HepG2 (cell line): Measurements from ENCODE around the gene CACNA1D. TPM values are rescaled to one million over a fixed set of nuclear protein-coding genes. Genes with fewer than 3 reads are reported as not detected.

Experiments
- BHLHE40 ChIP-seq: IDR thresholded peaks from 2 replicates; pipeline ENCODE4 v1.6.1; 2011; ENCODE audit warnings: low read length, improper control_type of control experiment
- CC2D1A ChIP-seq: sonication (generic); formaldehyde crosslinking; IDR thresholded peaks from 2 replicates; pipeline ENCODE4 v1.8.1; 2023; ENCODE audit warnings: mild to moderate bottlenecking, missing genetic modification reagents
- CEBPG ChIP-seq: IDR thresholded peaks from 2 replicates; pipeline ENCODE4 v1.6.1; 2016
- CHCHD3 ChIP-seq: sonication (generic); formaldehyde crosslinking; IDR thresholded peaks from 2 replicates; pipeline ENCODE4 v1.8.0; 2022; ENCODE audit warnings: mild to moderate bottlenecking, missing genetic modification reagents, moderate library complexity
- ERF ChIP-seq: IDR thresholded peaks from 2 replicates; pipeline ENCODE4 v1.6.1; 2018; ENCODE audit warnings: missing biosample characterization, missing genetic modification reagents
- FIP1L1 ChIP-seq: fragments of 200-400 bp; formaldehyde crosslinking; IDR thresholded peaks from 2 replicates; pipeline ENCODE4 v1.6.1; 2018; ENCODE audit warnings: low read depth, mild to moderate bottlenecking, low read length, moderate library complexity, borderline replicate concordance; ENCODE audit not compliant: insufficient read depth
- HDAC1 ChIP-seq: sonication (generic); formaldehyde crosslinking; IDR thresholded peaks from 2 replicates; pipeline ENCODE4 v1.5.1; 2020; ENCODE audit warnings: mild to moderate bottlenecking, missing genetic modification reagents
- HHEX ChIP-seq: IDR thresholded peaks from 2 replicates; pipeline ENCODE4 v1.6.1; 2016; ENCODE audit warnings: control low read depth
- IKZF4 ChIP-seq: sonication (generic); formaldehyde crosslinking; IDR thresholded peaks from 2 replicates; pipeline ENCODE4 v1.5.1; 2020; ENCODE audit warnings: borderline replicate concordance, mild to moderate bottlenecking, low read depth, missing genetic modification reagents; ENCODE audit errors: not compliant biosample characterization
- ISL2 ChIP-seq: sonication (generic); formaldehyde crosslinking; IDR thresholded peaks from 2 replicates; pipeline ENCODE4 v1.5.0; 2020; ENCODE audit warnings: missing genetic modification reagents
- MED1 ChIP-seq: sonication (generic); formaldehyde crosslinking; IDR thresholded peaks from 2 replicates; pipeline ENCODE4 v1.4.0; 2020; ENCODE audit warnings: missing genetic modification reagents
- NCOA1 ChIP-seq: sonication (generic); formaldehyde crosslinking; IDR thresholded peaks from 2 replicates; pipeline ENCODE4 v1.9.0; 2021; ENCODE audit warnings: missing genetic modification reagents
- NR3C1 ChIP-seq: sonication (generic); formaldehyde crosslinking; IDR thresholded peaks from 2 replicates; pipeline ENCODE4 v1.4.0; 2020; ENCODE audit warnings: missing genetic modification reagents
- RARA ChIP-seq: IDR thresholded peaks from 2 replicates; pipeline ENCODE4 v1.6.1; 2016; ENCODE audit warnings: missing genetic modification reagents, missing compliant biosample characterization
- SUZ12 ChIP-seq: fragments of 150-350 bp; IDR thresholded peaks from 2 replicates; pipeline ENCODE4 v1.6.1; 2014; ENCODE audit warnings: low read depth, low read length
- TRIM24 ChIP-seq: sonication (generic); formaldehyde crosslinking; IDR thresholded peaks from 2 replicates; pipeline ENCODE4 v1.8.0; 2022; ENCODE audit warnings: mild to moderate bottlenecking, missing genetic modification reagents
- WIZ ChIP-seq: sonication (generic); formaldehyde crosslinking; IDR thresholded peaks from 2 replicates; pipeline ENCODE4 v1.5.1; 2020; ENCODE audit warnings: mild to moderate bottlenecking, missing genetic modification reagents
- ZNF225 ChIP-seq: sonication (generic); formaldehyde crosslinking; IDR thresholded peaks from 2 replicates; pipeline ENCODE4 v1.4.0; 2020; ENCODE audit warnings: mild to moderate bottlenecking, missing genetic modification reagents
- ZNF589 ChIP-seq: sonication (generic); formaldehyde crosslinking; conservative IDR thresholded peaks from 2 replicates; pipeline ENCODE4 v1.8.0; 2022; ENCODE audit warnings: mild to moderate bottlenecking, moderate library complexity, missing genetic modification reagents
- ZNF619 ChIP-seq: sonication (generic); formaldehyde crosslinking; IDR thresholded peaks from 2 replicates; pipeline ENCODE4 v1.4.0; 2020; ENCODE audit warnings: mild to moderate bottlenecking, missing genetic modification reagents
- ZNF850 ChIP-seq: sonication (generic); formaldehyde crosslinking; conservative IDR thresholded peaks from 2 replicates; pipeline ENCODE4 v1.9.0; 2021; ENCODE audit warnings: mild to moderate bottlenecking, missing genetic modification reagents
- polyA plus RNA-seq, 8 experiments: library from polyadenylated mRNA; depleted of rRNA in 3 of 8; stranded (reverse) in 7 of 8; unstranded in 1 of 8; fragments of >200 nt; fragmentation: Illumina TruSeq in 4 of 8; extraction: Trizol in 4 of 8; gene quantifications; 2 replicates each; pipeline versions ENCODE4 v1.2.1 to v1.2.3, GENCODE V29; 2011 to 2016; ENCODE audit warnings: low read depth in 4 of 8, missing spikeins in 1 of 8, mixed read lengths in 1 of 8; ENCODE audit not compliant: insufficient read depth in 1 of 8
- total RNA-seq, 5 experiments: library from RNA; depleted of rRNA; stranded (reverse); fragments of >200 nt; fragmentation: Illumina TruSeq; extraction: Trizol; gene quantifications; 2 replicates each; pipeline ENCODE4 v1.2.3, GENCODE V29; 2016; ENCODE audit warnings: low read depth in 1 of 5
- TF ChIP-seq, protein P1 (sequence below): IDR thresholded peaks from 2 replicates; pipeline ENCODE4 v1.6.1; 2016; ENCODE audit warnings: missing genetic modification reagents, missing compliant biosample characterization
- TF ChIP-seq, protein P2 (sequence below): sonication (generic); formaldehyde crosslinking; IDR thresholded peaks from 2 replicates; pipeline ENCODE4 v1.4.0; 2020; ENCODE audit warnings: missing genetic modification reagents
- TF ChIP-seq, protein P3 (sequence below): sonication (generic); formaldehyde crosslinking; IDR thresholded peaks from 2 replicates; pipeline ENCODE4 v1.4.0; 2020; ENCODE audit warnings: mild to moderate bottlenecking, missing genetic modification reagents
- TF ChIP-seq, protein P4 (sequence below): sonication (generic); formaldehyde crosslinking; IDR thresholded peaks from 2 replicates; pipeline ENCODE4 v1.8.1; 2023; ENCODE audit warnings: mild to moderate bottlenecking, inconsistent platforms, moderate library complexity, missing genetic modification reagents, borderline replicate concordance
- TF ChIP-seq, protein P5 (sequence below): sonication (generic); formaldehyde crosslinking; IDR thresholded peaks from 2 replicates; pipeline ENCODE4 v1.8.0; 2023; ENCODE audit warnings: mild to moderate bottlenecking, missing genetic modification reagents

CACNA1D gene
- total and polyA plus RNA-seq, 2 of the 13 experiments (the other 11 are each of a cell fraction or from before 2014, with no cell fraction given): 0.26 to 0.38 TPM

DNA sequence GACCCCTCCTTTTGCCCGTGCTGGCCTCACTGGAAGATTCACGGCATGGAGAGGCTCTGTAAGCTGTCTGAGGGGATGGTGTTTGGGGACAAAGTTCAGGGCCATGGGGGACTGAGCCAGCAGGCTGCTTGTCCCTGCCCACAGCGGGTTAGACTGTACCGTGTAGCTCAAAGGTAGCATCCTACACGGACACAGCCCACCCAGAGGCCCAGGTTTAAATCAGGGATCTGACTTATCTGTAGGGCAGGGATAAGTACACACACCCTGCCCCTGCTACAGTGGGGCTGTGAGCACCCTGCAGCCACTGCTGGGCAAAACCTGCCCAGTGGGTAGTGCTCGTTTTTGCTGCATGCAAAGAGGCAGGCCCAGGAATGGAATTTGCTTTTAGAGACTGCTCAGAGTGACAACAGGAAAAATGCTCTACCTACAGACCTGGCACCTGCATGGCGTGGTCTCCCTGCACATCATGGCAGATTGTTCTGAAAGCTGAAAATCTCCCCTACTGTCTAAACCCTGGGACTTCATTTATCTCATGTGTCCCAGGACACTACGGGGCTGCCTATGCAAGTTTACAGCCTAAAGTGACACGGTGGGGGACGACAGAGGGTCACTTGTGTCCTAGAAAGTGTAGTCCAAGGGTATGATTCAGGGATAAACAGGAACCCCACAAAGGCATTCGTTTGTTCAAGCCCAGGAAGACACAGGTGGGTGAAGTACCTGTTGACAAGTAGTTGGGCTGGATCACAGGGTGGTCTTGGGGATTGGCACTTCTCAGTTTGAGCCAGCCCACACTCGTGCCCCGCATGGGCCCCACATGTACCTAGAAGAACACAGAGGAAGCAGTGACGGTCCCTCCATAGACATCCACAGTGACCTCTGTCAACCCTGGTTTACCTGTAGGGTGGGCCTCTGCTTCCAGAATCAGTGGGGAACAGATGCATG lies 324.1 kb downstream of the CACNA1D start (continued):
- TF ChIP-seq, protein P1, sequence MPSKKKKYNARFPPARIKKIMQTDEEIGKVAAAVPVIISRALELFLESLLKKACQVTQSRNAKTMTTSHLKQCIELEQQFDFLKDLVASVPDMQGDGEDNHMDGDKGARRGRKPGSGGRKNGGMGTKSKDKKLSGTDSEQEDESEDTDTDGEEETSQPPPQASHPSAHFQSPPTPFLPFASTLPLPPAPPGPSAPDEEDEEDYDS: 0 out of 2 replicates have a peak, but pooled peaks have one; percentile 25
- no peak for TF ChIP-seq HHEX (CRISPR knock-in tag)
- TF ChIP-seq CEBPG: no peak
- TF ChIP-seq ZNF850 (CRISPR knock-in tag): no peak
- no peak for TF ChIP-seq NCOA1
- no peak for TF ChIP-seq ZNF589 (CRISPR knock-in tag)
- no peak for TF ChIP-seq TRIM24 (CRISPR knock-in tag)
- TF ChIP-seq, protein P2, sequence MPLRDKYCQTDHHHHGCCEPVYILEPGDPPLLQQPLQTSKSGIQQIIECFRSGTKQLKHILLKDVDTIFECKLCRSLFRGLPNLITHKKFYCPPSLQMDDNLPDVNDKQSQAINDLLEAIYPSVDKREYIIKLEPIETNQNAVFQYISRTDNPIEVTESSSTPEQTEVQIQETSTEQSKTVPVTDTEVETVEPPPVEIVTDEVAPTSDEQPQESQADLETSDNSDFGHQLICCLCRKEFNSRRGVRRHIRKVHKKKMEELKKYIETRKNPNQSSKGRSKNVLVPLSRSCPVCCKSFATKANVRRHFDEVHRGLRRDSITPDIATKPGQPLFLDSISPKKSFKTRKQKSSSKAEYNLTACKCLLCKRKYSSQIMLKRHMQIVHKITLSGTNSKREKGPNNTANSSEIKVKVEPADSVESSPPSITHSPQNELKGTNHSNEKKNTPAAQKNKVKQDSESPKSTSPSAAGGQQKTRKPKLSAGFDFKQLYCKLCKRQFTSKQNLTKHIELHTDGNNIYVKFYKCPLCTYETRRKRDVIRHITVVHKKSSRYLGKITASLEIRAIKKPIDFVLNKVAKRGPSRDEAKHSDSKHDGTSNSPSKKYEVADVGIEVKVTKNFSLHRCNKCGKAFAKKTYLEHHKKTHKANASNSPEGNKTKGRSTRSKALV (CRISPR knock-in tag): no peak
- TF ChIP-seq, protein P3, sequence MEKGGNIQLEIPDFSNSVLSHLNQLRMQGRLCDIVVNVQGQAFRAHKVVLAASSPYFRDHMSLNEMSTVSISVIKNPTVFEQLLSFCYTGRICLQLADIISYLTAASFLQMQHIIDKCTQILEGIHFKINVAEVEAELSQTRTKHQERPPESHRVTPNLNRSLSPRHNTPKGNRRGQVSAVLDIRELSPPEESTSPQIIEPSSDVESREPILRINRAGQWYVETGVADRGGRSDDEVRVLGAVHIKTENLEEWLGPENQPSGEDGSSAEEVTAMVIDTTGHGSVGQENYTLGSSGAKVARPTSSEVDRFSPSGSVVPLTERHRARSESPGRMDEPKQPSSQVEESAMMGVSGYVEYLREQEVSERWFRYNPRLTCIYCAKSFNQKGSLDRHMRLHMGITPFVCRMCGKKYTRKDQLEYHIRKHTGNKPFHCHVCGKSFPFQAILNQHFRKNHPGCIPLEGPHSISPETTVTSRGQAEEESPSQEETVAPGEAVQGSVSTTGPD (CRISPR knock-in tag): no peak
- TF ChIP-seq ZNF619: no peak; the same call in 1 of the 2 replicates
- no peak for TF ChIP-seq FIP1L1
- peak; percentile 24; the same call in 1 of the 2 replicates for TF ChIP-seq RARA (CRISPR knock-in tag)
- no peak for TF ChIP-seq CHCHD3 (CRISPR knock-in tag)
- TF ChIP-seq NR3C1 (CRISPR knock-in tag): no peak
- no peak for TF ChIP-seq CC2D1A
- TF ChIP-seq, protein P4, sequence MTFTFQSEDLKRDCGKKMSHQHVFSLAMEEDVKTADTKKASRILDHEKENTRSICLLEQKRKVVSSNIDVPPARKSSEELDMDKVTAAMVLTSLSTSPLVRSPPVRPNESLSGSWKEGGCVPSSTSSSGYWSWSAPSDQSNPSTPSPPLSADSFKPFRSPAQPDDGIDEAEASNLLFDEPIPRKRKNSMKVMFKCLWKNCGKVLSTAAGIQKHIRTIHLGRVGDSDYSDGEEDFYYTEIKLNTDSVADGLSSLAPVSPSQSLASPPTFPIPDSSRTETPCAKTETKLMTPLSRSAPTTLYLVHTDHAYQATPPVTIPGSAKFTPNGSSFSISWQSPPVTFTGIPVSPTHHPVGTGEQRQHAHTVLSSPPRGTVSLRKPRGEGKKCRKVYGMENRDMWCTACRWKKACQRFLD (CRISPR knock-in tag): no peak
- TF ChIP-seq BHLHE40: no peak
- TF ChIP-seq ERF (CRISPR knock-in tag): 0 out of 2 replicates have a peak, but pooled peaks have one; percentile 57
- no peak for TF ChIP-seq SUZ12
- no peak for TF ChIP-seq IKZF4 (CRISPR knock-in tag)
- TF ChIP-seq ISL2 (CRISPR knock-in tag): no peak
- no peak for TF ChIP-seq ZNF225 (CRISPR knock-in tag)
- TF ChIP-seq, protein P5, sequence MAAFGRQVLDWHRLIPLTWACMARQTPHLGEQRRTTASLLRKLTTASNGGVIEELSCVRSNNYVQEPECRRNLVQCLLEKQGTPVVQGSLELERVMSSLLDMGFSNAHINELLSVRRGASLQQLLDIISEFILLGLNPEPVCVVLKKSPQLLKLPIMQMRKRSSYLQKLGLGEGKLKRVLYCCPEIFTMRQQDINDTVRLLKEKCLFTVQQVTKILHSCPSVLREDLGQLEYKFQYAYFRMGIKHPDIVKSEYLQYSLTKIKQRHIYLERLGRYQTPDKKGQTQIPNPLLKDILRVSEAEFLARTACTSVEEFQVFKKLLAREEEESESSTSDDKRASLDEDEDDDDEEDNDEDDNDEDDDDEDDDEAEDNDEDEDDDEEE (CRISPR knock-in tag): no peak
- peak; percentile 60; the same call in 1 of the 2 replicates for TF ChIP-seq HDAC1 (CRISPR knock-in tag)
- no peak for TF ChIP-seq MED1 (CRISPR knock-in tag)
- TF ChIP-seq WIZ: no peak
